Endometrial microvascular endothelial cells (primary cell): ENCODE data around the gene EXOC3L4. TPM values are rescaled to one million over a fixed set of nuclear protein-coding genes. Genes with fewer than 3 reads are reported as not detected.
"Not testable (repeated sequence)": the region's sequence is repeated elsewhere in the genome, so short reads cannot be mapped to it uniquely, and the experiment has no call there.

Experiments
- in situ Hi-C: cut with HindIII; loops from 2 replicates; pipeline ENCODE4 v1.10.0; 2017; ENCODE audit warnings: low sequenced_read_pairs, low pct_unique_long_range_greater_than_20kb; ENCODE audit errors: inconsistent ontology term
- total RNA-seq: library from RNA; depleted of rRNA; stranded (reverse); fragments of >200 nt; gene quantifications from one replicate; pipeline ENCODE4 v1.2.3, GENCODE V29; 2015; ENCODE audit errors: inconsistent ontology term

Gene EXOC3L4
- total RNA-seq, 1 donor from 2014 or later, result not detected

GRCh38 chr14:103115086-103115679, 20.7 kb downstream of the EXOC3L4 start:
- in situ Hi-C loops, result not testable (repeated sequence)

GRCh38 chr14:103115845-103116572, 21.5 kb downstream of the EXOC3L4 start:
- in situ Hi-C loops, result no loop called here

- in situ Hi-C loops, result no loop called here
These were observed 22.1 kb downstream of the EXOC3L4 start for GRCh38 chr14:103116636-103117035.

- in situ Hi-C loops, result not testable (repeated sequence)
These were observed 23.0 kb downstream of the EXOC3L4 start for GRCh38 chr14:103117499-103117898.

GRCh38 chr14:103118018-103118662, 23.6 kb downstream of the EXOC3L4 start:
- in situ Hi-C loops, result no loop called here

- in situ Hi-C loops, result no loop called here
These were observed 24.3 kb downstream of the EXOC3L4 start for GRCh38 chr14:103118663-103119404.

GRCh38 chr14:103119527-103119926, 25.0 kb downstream of the EXOC3L4 start:
- in situ Hi-C loops, result not testable (repeated sequence)

GRCh38 chr14:103121121-103121845, 26.8 kb downstream of the EXOC3L4 start:
- in situ Hi-C loops, result no loop called here

- in situ Hi-C loops, result no loop called here
These were observed 27.5 kb downstream of the EXOC3L4 start for GRCh38 chr14:103121846-103122584.

GRCh38 chr14:103122585-103122946, 28.0 kb downstream of the EXOC3L4 start:
- in situ Hi-C loops, result no loop called here

GRCh38 chr14:103122947-103123633, 28.6 kb downstream of the EXOC3L4 start, which contains the start of gene TNFAIP2:
TNFAIP2 (plus strand) TSS chr14:103123461; CDS start chr14:103126458, 2,997 bp downstream.
- in situ Hi-C loops, result no loop called here

GRCh38 chr14:103123634-103124500, 29.3 kb downstream of the EXOC3L4 start:
- in situ Hi-C loops, result no loop called here

GRCh38 chr14:103124501-103125001, 30.0 kb downstream of the EXOC3L4 start:
- in situ Hi-C loops, result no loop called here

- in situ Hi-C loops, result no loop called here
These were observed 30.9 kb downstream of the EXOC3L4 start for GRCh38 chr14:103125098-103126070.

GRCh38 chr14:103126088-103126872, 31.8 kb downstream of the EXOC3L4 start:
- in situ Hi-C loops, result no loop called here
